CD14-positive monocyte (primary cell): ENCODE measurements around the gene CAMK1D. TPM values are rescaled to one million over a fixed set of nuclear protein-coding genes. Genes with fewer than 3 reads are reported as not detected.

Experiments used
- DNase-seq, 3 donors: peaks; one replicate each; pipeline ENCODE4 v3.0.0-alpha.2; 2011 to 2022
- H2AFZ ChIP-seq: 2 replicates; pipeline ENCODE4 v1.6.0; 2012; ENCODE audit warnings: mild to moderate bottlenecking, low read depth, low read length, inconsistent platforms; ENCODE audit not compliant: insufficient read depth, poor library complexity, severe bottlenecking
- H3K27ac ChIP-seq, 2 donors: 1 replicate in 1 of 2; 2 replicates in 1 of 2; pipeline ENCODE4 v1.5.1; 2012 to 2013; ENCODE audit warnings: low read length in 2 of 2, control low read depth in 1 of 2, inconsistent platforms in 1 of 2, low read depth in 1 of 2, mild to moderate bottlenecking in 1 of 2
- H3K27me3 ChIP-seq, 2 donors: one replicate each; pipeline versions ENCODE4 v1.6.0 to v1.6.1; 2011 to 2013; ENCODE audit warnings: low read length in 2 of 2; ENCODE audit not compliant: control insufficient read depth in 2 of 2, insufficient read depth in 2 of 2
- H3K36me3 ChIP-seq, 2 donors: replicated peaks in 1 of 2; 1 replicate in 1 of 2; 2 replicates in 1 of 2; pipeline versions ENCODE4 v1.5.1 to v1.6.1; 2012 to 2013; ENCODE audit warnings: low read length in 2 of 2, control low read depth in 1 of 2, inconsistent platforms in 1 of 2, mild to moderate bottlenecking in 1 of 2; ENCODE audit not compliant: insufficient read depth in 2 of 2, control insufficient read depth in 1 of 2
- H3K4me1 ChIP-seq, 2 donors: 1 replicate in 1 of 2; 2 replicates in 1 of 2; pipeline versions ENCODE4 v1.5.1 to v1.6.1; 2012 to 2013; ENCODE audit warnings: low read length in 2 of 2, control low read depth in 1 of 2, inconsistent platforms in 1 of 2, mild to moderate bottlenecking in 1 of 2, moderate library complexity in 1 of 2; ENCODE audit not compliant: insufficient read depth in 2 of 2, control insufficient read depth in 1 of 2
- H3K4me2 ChIP-seq: replicated peaks from 2 replicates; pipeline ENCODE3; 2012; ENCODE audit warnings: low read length, moderate library complexity, mild to moderate bottlenecking; ENCODE audit not compliant: poor library complexity, severe bottlenecking; ENCODE audit errors: extremely low read depth
- H3K4me3 ChIP-seq, 3 experiments: fragments of 200-600 bp in 1 of 3; sonication (generic) in 1 of 3; replicated peaks in 1 of 3; 1 replicate in 2 of 3; 2 replicates in 1 of 3; pipeline ENCODE4 v1.5.1; 2011 to 2013; ENCODE audit warnings: low read length in 3 of 3, mild to moderate bottlenecking in 3 of 3, control low read depth in 2 of 3, low read depth in 2 of 3, inconsistent platforms in 1 of 3, moderate library complexity in 1 of 3
- H3K79me2 ChIP-seq: 2 replicates; pipeline ENCODE4 v1.6.0; 2012; ENCODE audit warnings: mild to moderate bottlenecking, control low read depth, inconsistent platforms, low read length, moderate library complexity; ENCODE audit not compliant: insufficient read depth
- H3K9ac ChIP-seq: 2 replicates; pipeline ENCODE4 v1.6.0; 2017; ENCODE audit warnings: low read length, mild to moderate bottlenecking; ENCODE audit not compliant: insufficient read depth, poor library complexity, severe bottlenecking
- H3K9me3 ChIP-seq, 2 donors: replicated peaks in 1 of 2; 1 replicate in 1 of 2; 2 replicates in 1 of 2; pipeline versions ENCODE4 v1.5.1 to v1.6.1; 2012 to 2013; ENCODE audit warnings: low read length in 2 of 2, control low read depth in 1 of 2; ENCODE audit not compliant: control insufficient read depth in 1 of 2, insufficient read depth in 1 of 2
- H4K20me1 ChIP-seq: 2 replicates; pipeline ENCODE4 v1.6.0; 2012; ENCODE audit warnings: mild to moderate bottlenecking, low read length, control low read depth, moderate library complexity; ENCODE audit not compliant: insufficient read depth
- H3K27ac Mint-ChIP-seq, 7 donors: one replicate each; pipeline ENCODE4 v1.8.0; 2020; ENCODE audit warnings: mild to moderate bottlenecking in 7 of 7, mixed read lengths in 7 of 7, moderate library complexity in 6 of 7, inconsistent platforms in 2 of 7
- H3K27me3 Mint-ChIP-seq, 3 donors: one replicate each; pipeline ENCODE4 v1.8.0; 2021 to 2022; ENCODE audit warnings: low read depth in 3 of 3, mild to moderate bottlenecking in 3 of 3, mixed read lengths in 3 of 3, moderate library complexity in 3 of 3, inconsistent platforms in 1 of 3
- H3K36me3 Mint-ChIP-seq, 2 donors: one replicate each; pipeline ENCODE4 v1.8.0; 2020; ENCODE audit warnings: mixed read lengths in 2 of 2, inconsistent platforms in 1 of 2, mild to moderate bottlenecking in 1 of 2
- H3K4me1 Mint-ChIP-seq: one replicate; pipeline ENCODE4 v1.8.0; 2020; ENCODE audit warnings: mild to moderate bottlenecking, mixed read lengths
- H3K4me3 Mint-ChIP-seq, 2 donors: one replicate each; pipeline ENCODE4 v1.8.0; 2020; ENCODE audit warnings: mild to moderate bottlenecking in 2 of 2, mixed read lengths in 2 of 2, moderate library complexity in 1 of 2
- H3K9me3 Mint-ChIP-seq, 7 donors: one replicate each; pipeline ENCODE4 v1.8.0; 2020 to 2022; ENCODE audit warnings: mixed read lengths in 7 of 7, mild to moderate bottlenecking in 6 of 7, moderate library complexity in 6 of 7, inconsistent platforms in 2 of 7
- WGBS: methylation state at CpG from one replicate; pipeline ENCODE4 v1.1.5; 2013; ENCODE audit warnings: missing lambda C conversion rate; ENCODE audit not compliant: insufficient coverage; 5-methylcytosine and 5-hydroxymethylcytosine counted together
- intact Hi-C, 2 donors: fragments of 100-400 bp; cut with micrococcal nuclease; formaldehyde crosslinking; loops; one replicate each; pipeline versions ENCODE4 v1.15.0 to v1.15.1; 2023
- polyA plus RNA-seq, 3 donors: library from polyadenylated mRNA; depleted of rRNA in 1 of 3; unstranded in 2 of 3; stranded (reverse) in 1 of 3; fragments of 300-500 nt in 2 of 3; fragments of >200 nt in 1 of 3; fragmentation: Illumina TruSeq in 2 of 3; gene quantifications; 1 replicate in 2 of 3; 2 replicates in 1 of 3; pipeline ENCODE4 v1.2.3, GENCODE V29; 2012 to 2021
- TF ChIP-seq, protein P1 (sequence below): fragments of 200-600 bp; IDR thresholded peaks from one replicate; pipeline ENCODE4 v1.8.0; 2022; ENCODE audit warnings: antibody characterized with exemption, mild to moderate bottlenecking

Gene CAMK1D
- polyA plus RNA-seq, 3 donors = 6.7 to 11.8 (median 7.1) TPM

DNA sequence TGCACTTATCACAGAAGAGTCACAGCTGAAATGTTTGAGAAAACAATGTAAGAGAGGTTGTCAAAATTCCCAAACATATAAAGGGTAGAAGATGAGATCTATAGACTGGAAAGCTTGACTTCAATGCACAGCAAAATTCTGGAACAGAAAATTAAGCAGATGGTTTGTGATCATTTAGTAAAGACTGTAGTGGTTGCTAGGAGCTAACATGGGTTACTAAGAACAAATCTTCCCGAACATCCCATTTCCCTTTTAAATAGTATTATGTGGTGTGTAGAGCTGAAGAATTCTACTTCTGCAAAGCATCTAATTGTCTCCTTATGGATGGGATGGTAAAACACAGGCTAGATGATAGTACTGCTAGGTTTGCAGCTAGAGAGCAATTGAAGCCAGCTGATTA, 312.3 kb downstream of the CAMK1D start:
- Mint-ChIP-seq H3K27ac (no peak overlapping the region), H3K4me1 (no peaks in the 10 kb centered on the region), H3K36me3 (peaks cover 0 to 1% of the 10 kb centered on the region in 2 donors), H3K9me3 (peaks cover 0 to 1% (median 0%) of the 10 kb centered on the region in 7 donors), H3K27me3 (no peaks in the 10 kb centered on the region), H3K4me3 (no peak overlapping the region)
- Histone ChIP-seq H3K4me3 (no peak overlapping the region), H3K79me2 (no peaks in the 10 kb centered on the region), H3K27ac (no peak overlapping the region), H3K36me3 (no peaks in the 10 kb centered on the region), H3K9ac (no peak overlapping the region), H3K9me3 (no peaks in the 10 kb centered on the region), H3K27me3 (no peaks in the 10 kb centered on the region), H3K4me2 (no peak overlapping the region), H2AFZ (no peak overlapping the region), H3K4me1 (no peaks in the 10 kb centered on the region), H4K20me1 (peaks cover 3% of the 10 kb centered on the region)
- intact Hi-C loops = no loop called here
- DNase-seq = no peak
- WGBS = no CpG with 5 or more reads among the region's 1 CpG
- TF ChIP-seq, protein P1, sequence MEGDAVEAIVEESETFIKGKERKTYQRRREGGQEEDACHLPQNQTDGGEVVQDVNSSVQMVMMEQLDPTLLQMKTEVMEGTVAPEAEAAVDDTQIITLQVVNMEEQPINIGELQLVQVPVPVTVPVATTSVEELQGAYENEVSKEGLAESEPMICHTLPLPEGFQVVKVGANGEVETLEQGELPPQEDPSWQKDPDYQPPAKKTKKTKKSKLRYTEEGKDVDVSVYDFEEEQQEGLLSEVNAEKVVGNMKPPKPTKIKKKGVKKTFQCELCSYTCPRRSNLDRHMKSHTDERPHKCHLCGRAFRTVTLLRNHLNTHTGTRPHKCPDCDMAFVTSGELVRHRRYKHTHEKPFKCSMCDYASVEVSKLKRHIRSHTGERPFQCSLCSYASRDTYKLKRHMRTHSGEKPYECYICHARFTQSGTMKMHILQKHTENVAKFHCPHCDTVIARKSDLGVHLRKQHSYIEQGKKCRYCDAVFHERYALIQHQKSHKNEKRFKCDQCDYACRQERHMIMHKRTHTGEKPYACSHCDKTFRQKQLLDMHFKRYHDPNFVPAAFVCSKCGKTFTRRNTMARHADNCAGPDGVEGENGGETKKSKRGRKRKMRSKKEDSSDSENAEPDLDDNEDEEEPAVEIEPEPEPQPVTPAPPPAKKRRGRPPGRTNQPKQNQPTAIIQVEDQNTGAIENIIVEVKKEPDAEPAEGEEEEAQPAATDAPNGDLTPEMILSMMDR = no peak

DNA sequence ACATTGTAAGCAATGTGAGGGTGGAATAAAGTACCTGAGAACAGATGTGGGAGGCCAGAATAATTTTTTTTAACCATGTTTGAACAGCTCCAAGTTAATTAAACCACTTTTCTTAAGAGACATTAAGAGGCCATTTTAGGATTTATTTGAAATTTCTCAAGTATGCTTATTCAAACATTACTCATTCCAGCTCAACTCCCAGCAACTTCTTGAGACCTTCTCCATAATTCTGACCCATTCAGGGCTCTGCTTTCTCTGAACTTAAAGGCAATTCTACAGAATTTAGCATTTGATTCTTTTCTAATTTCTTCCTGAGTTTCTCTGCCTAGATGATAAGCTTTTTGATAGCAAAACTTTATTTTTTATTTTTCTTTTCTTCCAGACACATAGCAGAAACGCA, 314.5 kb downstream of the CAMK1D start:
- peaks cover 0 to 2% (median 0%) of the 10 kb centered on the region in 7 donors for H3K9me3 Mint-ChIP-seq
- Histone ChIP-seq H3K9me3 (no peaks in the 10 kb centered on the region), H4K20me1 (peaks cover 3% of the 10 kb centered on the region), H3K79me2 (no peaks in the 10 kb centered on the region), H3K27ac (no peak overlapping the region), H3K4me1 (no peaks in the 10 kb centered on the region), H2AFZ (no peak overlapping the region), H3K4me3 (no peak overlapping the region), H3K27me3 (no peaks in the 10 kb centered on the region), H3K4me2 (no peak overlapping the region), H3K9ac (no peak overlapping the region), H3K36me3 (no peaks in the 10 kb centered on the region)
- intact Hi-C loops = no loop called here
- H3K27ac Mint-ChIP-seq = no peak overlapping the region
- no peaks in the 10 kb centered on the region for H3K27me3 Mint-ChIP-seq
- H3K36me3 Mint-ChIP-seq = peaks cover 3 to 7% of the 10 kb centered on the region in 2 donors
- no peak for DNase-seq
- TF ChIP-seq, protein P1 = no peak
- no peak overlapping the region for H3K4me3 Mint-ChIP-seq
- no peaks in the 10 kb centered on the region for H3K4me1 Mint-ChIP-seq
- no CpG with 5 or more reads among the region's 1 CpG for WGBS
